Measurements from ENCODE around the gene SIGLEC1.

SIGLEC1 gene

DNA sequence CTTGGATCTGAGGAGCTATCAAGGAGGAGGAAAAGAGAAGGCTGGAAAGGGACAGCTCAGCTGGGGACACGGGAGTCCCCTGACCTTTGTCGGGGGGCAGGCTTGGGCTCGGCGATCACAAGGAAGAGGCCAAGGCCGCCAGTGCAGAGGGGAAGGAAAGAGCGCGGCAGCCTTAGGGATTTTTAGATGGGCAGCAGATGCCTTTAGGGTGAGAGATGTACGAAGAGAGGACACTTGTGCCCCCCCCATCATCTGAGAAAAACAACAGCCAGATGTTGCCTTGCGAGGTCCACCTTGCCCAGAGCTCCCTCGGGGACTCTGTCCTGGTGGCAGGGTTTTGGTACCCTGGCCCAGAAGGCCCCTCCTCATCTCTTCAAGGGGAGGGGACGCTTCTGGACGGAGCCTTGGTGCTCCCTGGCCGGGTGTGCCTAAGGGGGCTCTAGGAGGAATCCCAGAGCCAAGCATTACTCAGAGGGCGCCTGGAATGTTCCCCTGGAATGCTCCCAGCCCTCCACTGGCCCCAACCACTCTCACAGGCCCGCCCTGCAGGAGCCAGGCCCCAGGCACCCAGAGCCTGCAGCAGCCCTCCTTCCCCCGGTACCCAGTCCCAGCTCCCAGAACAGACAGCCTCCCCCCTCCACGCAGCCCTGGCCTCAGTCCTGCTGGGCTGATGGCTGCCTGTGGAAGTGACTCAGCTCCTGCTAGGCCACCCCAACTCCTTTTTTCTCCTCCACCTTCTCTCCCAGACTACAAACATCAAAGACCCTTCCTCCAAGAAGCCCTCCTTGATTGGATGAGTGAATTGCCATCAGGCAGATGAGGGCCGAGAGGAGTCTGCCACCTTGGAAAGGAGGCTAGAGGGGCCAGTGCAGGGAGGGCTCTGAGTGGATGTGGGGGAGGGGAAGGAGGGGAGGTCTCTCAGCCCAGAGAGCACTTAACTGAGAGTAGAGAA, 32.4 kb downstream of the SIGLEC1 start:
- no peak for DNase-seq (ENCODE audit: low read depth)

DNA sequence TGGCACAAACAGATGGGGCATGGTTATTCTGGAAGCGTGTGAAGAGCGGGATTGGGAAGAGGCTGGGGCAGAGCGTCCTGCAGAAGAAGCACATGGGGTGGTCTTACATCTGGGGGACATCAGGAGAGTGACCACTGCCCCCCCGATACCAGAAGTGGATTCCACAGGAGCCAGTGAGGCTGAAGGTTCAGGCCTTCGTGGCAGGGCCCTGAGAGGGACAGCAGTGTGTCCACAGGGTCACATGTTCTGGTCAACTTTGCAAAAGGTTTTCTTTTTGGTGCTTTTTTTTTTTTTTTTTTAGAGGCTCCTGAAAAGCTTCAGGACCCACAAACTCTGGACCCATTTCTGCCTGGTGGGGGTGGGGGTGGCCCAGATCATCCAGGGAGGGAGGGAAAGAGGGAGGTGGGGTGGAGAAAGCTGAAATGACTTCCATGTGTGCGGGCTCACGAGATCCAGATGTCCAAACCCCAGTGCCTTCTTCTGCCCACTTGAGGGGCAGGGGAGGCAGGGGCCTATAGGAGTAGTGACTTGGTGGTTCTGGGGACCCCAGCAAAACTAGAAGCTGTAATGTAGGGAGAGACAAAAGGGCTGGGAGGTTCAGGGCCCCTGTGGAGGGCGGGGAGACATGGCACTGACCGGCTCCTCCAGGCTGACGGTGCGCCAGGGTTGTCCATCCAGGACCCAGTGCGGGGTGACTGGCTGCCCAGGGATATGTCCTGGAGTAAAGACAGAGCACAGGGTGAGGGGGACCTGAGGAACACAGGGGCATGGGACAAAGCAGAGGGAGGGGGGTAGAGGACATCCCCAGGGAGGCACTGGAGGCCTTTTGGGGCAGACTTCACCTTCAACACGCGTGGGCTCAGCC, 33.3 kb downstream of the SIGLEC1 start:
- no peak for DNase-seq (ENCODE audit: low read depth)

DNA sequence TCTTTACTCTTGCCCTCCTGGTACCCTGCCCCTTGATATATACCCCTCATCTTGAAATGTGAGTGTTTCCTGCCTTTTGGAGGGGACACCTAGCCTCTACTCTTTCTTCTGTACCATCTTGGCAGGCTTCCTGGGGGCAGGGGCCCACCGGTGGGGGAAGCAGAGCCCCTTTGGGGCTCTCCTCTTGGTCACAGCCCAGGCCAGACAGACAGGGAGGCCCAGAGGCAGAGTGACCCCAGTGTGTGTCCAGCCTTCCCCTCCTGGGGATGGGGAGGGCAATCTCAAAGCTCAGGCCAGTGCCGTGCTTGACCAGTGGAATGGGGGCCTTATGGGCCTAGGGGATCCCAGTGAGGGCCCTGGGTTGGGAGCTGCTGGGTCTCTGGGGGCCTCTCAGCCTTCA, 34.2 kb downstream of the SIGLEC1 start:
- no peak for DNase-seq (ENCODE audit: low read depth)

DNA sequence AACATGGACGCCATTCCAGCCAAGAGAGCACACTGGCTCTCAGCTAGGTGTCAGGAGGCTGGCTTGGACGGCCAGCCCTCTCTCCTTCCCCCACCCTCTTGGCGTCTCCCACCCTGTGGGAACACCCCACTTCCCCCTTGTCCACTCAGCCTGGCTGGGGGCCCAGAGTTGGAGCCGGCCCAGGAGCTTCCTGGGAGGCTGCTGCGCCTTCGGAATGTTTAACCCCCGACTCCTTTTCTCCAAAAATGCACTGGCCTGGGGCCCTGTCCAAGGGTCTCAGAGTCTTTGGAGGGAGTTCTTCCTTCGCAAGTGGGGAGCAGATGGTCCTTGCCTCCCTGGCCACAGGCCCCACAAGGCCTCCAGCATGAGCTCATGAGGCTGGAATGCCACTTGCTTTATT, 34.7 kb downstream of the SIGLEC1 start:
- no peak for DNase-seq (ENCODE audit: low read depth)

DNA sequence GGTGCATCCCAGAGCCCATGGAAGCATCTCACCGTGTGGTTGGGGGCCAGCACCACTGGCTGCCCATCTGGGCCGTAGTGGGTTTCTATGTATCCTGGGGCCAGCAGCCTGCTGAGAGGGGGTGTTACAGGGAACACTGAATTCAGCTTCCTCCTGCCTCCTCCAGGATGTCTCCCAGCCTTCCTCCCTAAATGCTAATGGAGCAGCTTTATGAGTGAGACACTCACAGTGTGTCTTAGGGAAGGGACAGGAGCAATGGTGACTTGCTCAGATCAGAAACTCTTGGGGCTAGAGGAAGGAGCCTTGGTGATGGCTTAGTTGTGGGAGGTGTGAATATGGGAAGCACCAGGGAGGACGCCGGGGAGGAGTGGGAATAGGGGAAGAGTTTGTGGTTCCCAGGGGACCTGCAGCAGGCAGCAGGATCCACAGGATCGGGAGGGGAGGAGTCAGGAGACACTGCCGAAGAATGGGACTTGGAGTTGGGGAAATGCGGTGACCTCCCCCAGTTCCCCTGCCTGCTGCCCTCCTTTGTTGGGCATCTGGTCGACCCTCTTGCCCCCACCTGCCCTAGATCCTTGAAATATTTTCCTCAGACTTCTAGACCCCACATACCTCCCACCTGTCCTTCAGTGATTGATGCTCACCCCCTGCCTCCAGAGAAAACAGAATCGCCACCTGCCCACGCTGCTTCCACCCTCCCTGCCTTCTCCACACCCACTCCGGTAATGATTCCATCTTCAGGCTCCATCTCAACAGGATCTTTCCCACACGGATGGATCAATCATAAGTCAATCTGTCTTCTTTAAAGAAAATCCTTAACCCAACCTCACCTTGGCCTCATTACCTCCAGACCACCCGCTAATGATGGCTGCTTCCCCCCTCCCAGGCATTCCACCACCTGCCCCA, 37.2 kb downstream of the SIGLEC1 start:
- DNase-seq (ENCODE audit: low read depth): no peak

DNA sequence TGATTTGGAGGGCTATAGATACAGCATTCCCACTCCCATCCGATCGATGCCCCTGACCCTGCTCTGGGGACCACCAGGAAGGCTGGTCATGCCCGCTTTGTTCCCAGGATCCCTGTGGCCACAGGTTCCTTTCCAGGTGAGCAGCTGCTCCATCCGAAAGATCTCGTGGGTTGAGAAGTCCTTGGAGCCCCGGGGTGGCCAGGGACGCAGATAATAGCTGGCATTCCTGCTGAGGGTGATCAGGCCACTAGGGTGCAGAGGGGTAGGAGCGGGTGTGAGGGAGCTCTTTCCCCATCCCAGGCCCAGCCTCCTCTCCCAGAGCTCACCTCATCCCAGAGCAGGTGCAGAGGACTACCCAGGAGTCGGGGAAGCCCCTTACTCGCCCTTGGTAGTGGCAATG, 38.0 kb downstream of the SIGLEC1 start:
- no peak for DNase-seq (ENCODE audit: low read depth)

DNA sequence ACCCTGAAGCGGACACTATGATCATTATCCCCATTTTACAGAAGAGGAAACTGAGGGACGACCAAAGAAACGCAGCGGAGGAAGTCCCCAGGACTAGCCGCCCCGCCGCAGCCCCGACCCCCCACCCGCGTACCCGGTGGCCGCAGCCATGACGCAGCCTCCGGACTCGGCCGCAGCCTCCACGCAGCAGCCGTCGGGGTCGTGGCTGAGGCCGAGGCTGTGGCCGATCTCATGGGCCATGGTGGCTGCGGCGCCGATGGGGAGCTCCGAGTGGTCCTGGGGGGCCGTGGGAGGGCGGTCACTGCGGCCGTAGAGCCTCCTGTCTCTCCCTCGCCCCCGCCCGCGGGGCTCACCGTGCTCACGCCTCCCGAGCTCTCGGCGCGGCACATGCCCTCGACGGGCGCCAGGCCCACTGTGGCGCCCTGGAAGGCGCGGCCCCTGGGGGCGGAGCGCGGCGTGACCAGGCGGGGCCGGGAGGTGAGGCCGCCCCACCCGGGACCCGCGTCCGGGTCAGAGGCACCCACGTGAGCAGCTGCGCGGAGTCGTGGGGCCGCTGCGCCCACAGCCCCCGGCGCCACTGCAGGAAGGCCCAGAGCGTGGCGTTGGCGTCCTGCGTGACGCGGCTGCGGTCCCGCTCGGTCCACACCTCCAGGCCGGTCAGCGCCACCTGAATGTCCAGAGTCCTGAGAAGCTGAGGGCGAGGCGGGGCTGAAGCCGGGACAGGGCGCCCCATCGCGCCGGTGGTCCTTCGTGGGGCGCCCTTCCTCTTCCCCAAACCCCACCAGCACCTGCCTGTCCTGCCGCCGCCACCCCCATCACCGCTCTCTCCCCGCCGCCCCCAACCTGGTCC, 39.0 kb downstream of the SIGLEC1 start:
- DNase-seq (ENCODE audit: low read depth): no peak

DNA sequence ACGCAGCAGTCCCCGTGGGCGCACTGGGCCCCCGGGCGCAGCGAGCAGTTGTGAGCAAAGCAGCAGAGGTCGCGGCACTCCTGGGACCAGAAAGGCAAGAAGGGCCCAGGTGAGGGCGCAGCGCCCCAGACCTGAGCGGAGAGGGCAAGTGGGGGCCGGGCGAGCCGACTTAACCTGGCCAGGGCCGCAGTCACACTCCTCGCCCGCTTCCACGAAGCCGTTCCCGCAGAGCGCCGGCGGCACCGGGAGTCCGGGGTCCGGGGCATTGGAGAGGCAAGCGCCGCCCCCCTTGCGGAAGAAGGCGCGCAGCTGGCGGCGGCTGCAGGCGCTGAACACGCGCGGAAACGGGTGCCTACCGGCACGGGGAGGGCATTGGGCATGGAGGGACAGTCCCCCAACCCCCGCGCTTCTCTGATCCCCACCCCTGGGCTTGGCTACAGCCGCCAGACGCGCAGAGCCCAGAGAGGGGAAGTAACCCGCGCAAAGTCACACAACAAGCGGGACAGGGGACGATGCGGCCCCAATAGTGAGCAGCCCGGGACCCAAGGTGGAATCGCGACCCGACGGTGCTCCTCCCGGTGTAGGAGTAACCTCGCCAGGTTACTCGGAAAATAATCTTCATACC, 39.7 kb downstream of the SIGLEC1 start:
- no peak for DNase-seq (ENCODE audit: low read depth)

DNA sequence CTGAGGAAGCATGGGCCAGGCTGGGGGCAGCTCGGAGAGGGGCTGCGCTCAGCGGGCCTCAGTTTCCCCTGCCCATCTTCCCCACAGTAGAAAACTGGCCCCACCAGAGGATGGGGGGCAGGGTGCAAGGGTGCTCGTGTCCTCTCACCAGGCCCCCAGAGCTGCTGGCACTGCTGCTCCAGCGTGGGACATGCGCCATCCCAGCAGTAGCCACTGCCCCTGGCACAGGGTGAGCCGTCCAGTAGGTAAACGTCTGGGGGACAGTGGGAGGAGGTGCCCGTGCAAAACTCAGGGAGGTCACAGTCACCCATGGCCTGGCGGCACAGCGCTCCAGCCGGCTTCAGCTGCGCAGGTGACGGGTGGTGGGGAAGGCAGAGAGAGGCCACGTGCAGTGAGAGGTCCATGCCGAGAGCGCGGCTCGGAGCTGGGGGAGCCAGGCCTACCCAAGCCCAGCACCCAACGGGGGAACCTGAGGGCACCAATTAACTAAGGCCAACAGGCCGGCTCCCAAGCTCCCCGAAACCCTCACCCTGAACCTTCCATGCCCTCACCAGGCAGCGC, 40.3 kb downstream of the SIGLEC1 start:
- no peak for DNase-seq (ENCODE audit: low read depth)

DNA sequence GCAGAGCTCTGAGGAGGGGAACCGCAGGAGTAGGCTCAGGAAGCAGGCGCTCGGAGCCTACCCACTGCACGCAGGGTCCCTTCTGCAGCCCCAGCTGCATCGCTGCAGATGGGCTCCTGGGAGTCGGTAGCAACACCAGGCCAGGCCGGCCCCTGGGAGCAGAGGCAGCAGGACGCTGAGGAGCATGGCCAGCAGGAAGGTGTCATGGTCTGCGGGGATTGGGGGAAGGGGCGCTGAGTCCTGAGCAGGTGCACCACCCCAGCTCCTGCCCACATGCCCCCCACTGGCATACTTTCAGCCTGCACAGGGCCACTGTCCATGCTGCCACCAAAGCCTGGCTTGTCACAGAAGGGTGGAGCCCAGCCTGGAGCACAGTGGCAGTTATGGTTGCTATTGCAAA, 41.5 kb downstream of the SIGLEC1 start:
- DNase-seq (ENCODE audit: low read depth): no peak

DNA sequence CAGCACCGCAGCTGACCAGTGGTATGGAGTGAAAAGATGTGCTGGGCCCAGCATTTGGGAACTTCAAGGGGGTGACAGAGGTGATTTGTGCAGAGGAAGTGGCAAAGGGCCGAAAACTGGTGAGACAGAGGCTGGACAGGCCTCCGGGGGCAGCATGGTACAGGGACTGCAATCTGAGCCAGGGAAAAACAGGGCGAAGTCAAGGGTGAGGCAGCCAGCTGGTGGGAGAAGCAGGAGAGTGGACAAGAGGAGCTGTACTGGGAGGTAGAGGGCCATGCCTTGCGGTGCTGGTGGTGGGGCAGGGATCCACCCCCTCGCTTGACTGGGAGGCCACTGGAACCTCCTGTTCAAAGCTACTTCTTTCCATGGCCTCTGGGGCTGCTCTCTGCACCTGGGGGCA, 41.9 kb downstream of the SIGLEC1 start:
- DNase-seq (ENCODE audit: low read depth): no peak

DNA sequence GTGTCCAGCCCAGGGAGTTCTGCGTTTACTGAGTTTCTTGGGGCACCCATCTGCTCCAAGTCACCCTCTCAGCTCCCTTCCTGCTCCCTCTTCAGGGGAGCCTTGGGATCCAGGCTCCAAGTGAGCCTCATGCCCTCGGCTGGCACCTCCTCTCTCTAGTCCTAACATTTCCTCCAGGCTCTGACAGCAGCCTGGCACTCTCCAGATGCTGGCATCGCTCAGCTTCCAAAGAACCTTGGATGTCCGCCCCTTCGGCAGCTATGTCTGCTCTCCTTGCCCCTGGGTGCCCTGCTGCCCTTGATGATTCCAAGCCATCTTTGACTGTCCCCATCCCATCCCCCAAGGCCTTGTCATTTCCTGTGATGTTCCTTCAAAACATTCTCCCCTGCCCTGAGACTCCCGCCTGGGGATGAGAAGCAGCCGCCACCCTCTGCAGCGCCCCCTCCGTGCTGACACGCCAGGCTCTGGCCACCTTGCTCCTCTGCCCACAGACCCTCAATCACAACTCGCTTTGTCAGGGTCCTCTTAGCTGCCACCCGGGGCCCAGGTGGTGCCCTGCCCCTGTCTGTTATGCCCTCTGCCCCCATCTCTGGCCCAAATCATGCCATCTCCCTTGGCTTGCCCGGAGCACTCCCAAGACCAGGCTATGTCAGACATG, 42.6 kb downstream of the SIGLEC1 start:
- no peak for DNase-seq (ENCODE audit: low read depth)

DNA sequence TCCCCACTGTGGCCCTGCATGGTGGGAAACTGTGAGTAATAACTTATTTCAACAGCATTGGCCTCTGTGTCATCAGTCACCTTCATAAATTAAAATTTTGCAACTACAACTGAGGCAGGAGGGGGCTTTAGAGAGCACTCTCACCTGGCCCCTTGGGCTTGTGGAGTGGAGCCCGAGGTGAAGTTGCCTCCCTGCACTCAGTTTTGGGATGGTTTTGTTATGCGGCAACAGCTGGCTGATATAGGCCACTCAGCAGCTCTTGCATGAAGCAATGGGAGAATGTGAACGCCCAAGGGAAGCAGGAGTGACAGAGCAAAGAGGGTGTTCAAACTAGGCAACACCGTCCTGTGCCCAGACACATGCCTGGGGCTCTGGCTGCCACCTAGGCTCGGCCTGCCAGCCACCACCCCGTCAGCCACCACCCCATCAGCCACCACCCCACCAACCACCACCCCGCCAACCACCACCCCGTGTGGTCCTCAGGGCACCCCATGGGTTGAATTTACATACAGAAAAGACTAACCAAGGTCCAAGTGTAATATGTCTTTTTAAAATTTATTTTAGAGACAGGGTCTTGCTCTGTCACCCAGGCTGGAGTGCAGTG, 44.9 kb downstream of the SIGLEC1 start:
- DNase-seq (ENCODE audit: low read depth): no peak

DNA sequence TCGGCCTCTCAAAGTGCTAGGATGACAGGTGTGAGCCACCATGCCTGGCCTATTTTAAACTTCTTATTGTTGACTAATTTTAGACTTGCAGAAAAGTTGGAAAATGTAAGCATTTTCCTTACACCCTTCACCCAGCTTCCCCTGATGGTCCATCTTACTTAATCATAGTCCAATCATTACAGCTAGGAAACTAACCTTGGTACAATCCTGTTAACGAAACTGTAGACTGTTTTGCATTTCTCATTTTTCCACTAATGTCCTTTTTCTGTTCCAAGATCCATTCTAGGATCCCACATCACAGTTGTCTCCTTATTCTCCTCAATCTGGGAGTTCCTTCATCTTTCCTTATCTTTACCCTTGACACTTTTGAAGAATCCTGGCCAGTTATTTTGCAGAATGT, 48.5 kb downstream of the SIGLEC1 start:
- DNase-seq (ENCODE audit: low read depth): no peak

DNA sequence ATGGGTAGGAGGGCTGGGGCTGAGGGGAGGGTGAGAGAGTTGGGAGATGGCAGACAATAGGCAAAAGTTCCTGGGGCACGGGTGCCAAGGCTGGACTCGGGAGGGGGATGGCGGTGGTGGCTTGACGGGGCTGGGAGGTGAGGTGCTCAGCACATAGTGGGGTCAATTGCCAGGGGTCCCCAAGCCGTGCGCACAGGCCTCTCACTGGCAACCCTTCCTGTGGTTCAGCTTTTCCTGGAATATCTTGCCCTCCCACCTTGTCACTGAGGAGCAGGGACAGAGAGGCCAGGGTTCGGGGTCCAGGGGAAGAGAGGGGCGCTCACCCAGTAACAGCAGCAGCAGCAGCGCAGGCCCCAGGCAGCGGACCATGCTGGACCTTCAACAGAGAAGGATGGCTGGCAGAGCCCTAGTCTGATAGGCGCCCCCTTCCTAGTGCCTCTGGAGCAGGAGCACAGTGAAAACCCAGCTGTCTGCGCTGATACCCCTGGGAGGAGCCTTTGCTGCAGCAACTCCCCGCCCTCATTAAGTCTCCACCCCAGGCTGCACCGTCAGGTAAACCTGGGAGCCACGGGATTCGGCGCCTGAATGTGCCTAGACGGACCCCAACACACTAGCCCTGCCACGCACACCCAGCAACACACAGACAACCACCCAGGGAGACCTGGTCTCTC, 49.2 kb downstream of the SIGLEC1 start, which contains the start of gene GFRA4:
Gene GFRA4, minus strand, starts transcription at position 369 of the 671 bp plus-strand sequence. Its CDS starts 0 bp downstream, at position 369.
- DNase-seq (ENCODE audit: low read depth): no peak

Measured in T follicular helper cell (primary cell).